ENCODE measurements around the gene TOE1.

- TF ChIP-seq CTCF (IDR thresholded peaks at IDR 0.05; ENCODE audit: insufficient read depth, low read length) (no peak), REST (IDR thresholded peaks at IDR 0.05; ENCODE audit: insufficient replicate concordance, low read depth) (no peak), POLR2AphosphoS5 (IDR thresholded peaks at IDR 0.05; ENCODE audit: low read depth) (no peak), GABPA (IDR thresholded peaks at IDR 0.05; ENCODE audit: low read depth) (no peak), SPI1 (IDR thresholded peaks at IDR 0.05; ENCODE audit: borderline replicate concordance, low read depth) (no peak)
These were observed 30.6 kb downstream of the TOE1 start for GRCh38 chr1:45370575-45370974.
